Muscle of back (tissue), 13 donors: Measurements from ENCODE around the gene HSFX2. TPM values are rescaled to one million over a fixed set of nuclear protein-coding genes. Genes with fewer than 3 reads are reported as not detected.
"Not testable (repeated sequence)": the region's sequence is repeated elsewhere in the genome, so short reads cannot be mapped to it uniquely, and the experiment has no call there.

Experiments used
- DNase-seq, 3 donors: peaks; one replicate each; pipeline versions ENCODE4 v3.0.0 to v3.0.0-alpha.2; 2013
- long read RNA-seq, 9 donors: transcript quantifications; one replicate each; lab custom pipeline, GENCODE V29; 2026
- polyA plus RNA-seq, 10 donors: library from polyadenylated mRNA; unstranded; fragments of 120-200 nt; gene quantifications; one replicate each; pipeline ENCODE4 v1.2.1, GENCODE V29; 2013; ENCODE audit not compliant: insufficient read length in 10 of 10

The HSFX2 gene
- 1 to 10 TPM in 3 of 10 donors, under 1 TPM in 2, not detected in 5; 0.31 to 1.6 (median 1.0) TPM for polyA plus RNA-seq
- long read RNA-seq, donor 1, result 0 reads
- long read RNA-seq, donor 2, result 0 reads
- long read RNA-seq, donor 3, result 0 reads
- long read RNA-seq, donor 4, result 0 reads
- long read RNA-seq, donor 5, result 0 reads
- long read RNA-seq, donor 6, partial matches to known transcripts, result 0 of 1 reads
- long read RNA-seq, donor 6, other reads (novel, unspliced or antisense), result 0 of 1 reads
- long read RNA-seq, donor 7, result 0 reads
- long read RNA-seq, donor 8, result 0 reads
- long read RNA-seq, donor 9, result 0 reads

- DNase-seq, result not testable (repeated sequence)
These were observed at the start of gene HSFX2 for GRCh38 chrX:149595214-149595613. Gene HSFX2 (minus strand): TSS chrX:149595314. CDS start chrX:149594700, 614 bp downstream.

- DNase-seq, result no peak
These were observed 48.4 kb upstream of the HSFX2 start for GRCh38 chrX:149643496-149643895.

GRCh38 chrX:149641835-149642234, 46.7 kb upstream of the HSFX2 start:
- DNase-seq, result peak in 1 of 3 donors; percentile 24

GRCh38 chrX:149641432-149641831, 46.3 kb upstream of the HSFX2 start:
- no peak for DNase-seq

- DNase-seq, result no peak
These were observed 44.5 kb upstream of the HSFX2 start for GRCh38 chrX:149639568-149639967.

- no peak for DNase-seq
These were observed 43.7 kb upstream of the HSFX2 start for GRCh38 chrX:149638860-149639259.

- no peak for DNase-seq
These were observed 38.4 kb upstream of the HSFX2 start for GRCh38 chrX:149633511-149633910.

- DNase-seq, result peak; percentile 41 to 84 (median 65)
These were observed 36.4 kb upstream of the HSFX2 start, which contains the start of gene TMEM185A for GRCh38 chrX:149631234-149632165. Gene TMEM185A (minus strand): TSS chrX:149631792. CDS start chrX:149631580, 212 bp downstream.

GRCh38 chrX:149630681-149631233, 35.6 kb upstream of the HSFX2 start:
- DNase-seq, result peak in 2 of 3 donors; percentile 27 to 71

- DNase-seq, result no peak
These were observed 34.7 kb upstream of the HSFX2 start for GRCh38 chrX:149629730-149630387.

GRCh38 chrX:149628768-149629167, 33.7 kb upstream of the HSFX2 start:
- DNase-seq, result no peak

GRCh38 chrX:149628280-149628679, 33.2 kb upstream of the HSFX2 start:
- DNase-seq, result no peak

GRCh38 chrX:149626829-149627228, 31.7 kb upstream of the HSFX2 start:
- DNase-seq, result not testable (repeated sequence)

GRCh38 chrX:149619662-149620061, 24.5 kb upstream of the HSFX2 start:
- not testable (repeated sequence) for DNase-seq

GRCh38 chrX:149618871-149619270, 23.8 kb upstream of the HSFX2 start:
- DNase-seq, result no peak

- DNase-seq, result no peak
These were observed 16.6 kb upstream of the HSFX2 start for GRCh38 chrX:149611623-149612175.

GRCh38 chrX:149610511-149610910, 15.4 kb upstream of the HSFX2 start:
- no peak for DNase-seq

GRCh38 chrX:149607699-149608098, 12.6 kb upstream of the HSFX2 start:
- no peak for DNase-seq

- not testable (repeated sequence) for DNase-seq
These were observed 10.3 kb upstream of the HSFX2 start for GRCh38 chrX:149605248-149605885.

GRCh38 chrX:149598603-149599002, 3.5 kb upstream of the HSFX2 start:
- DNase-seq, result not testable (repeated sequence)

- DNase-seq, result not testable (repeated sequence)
These were observed 829 bp upstream of the HSFX2 start for GRCh38 chrX:149595943-149596342.
